IMR-90 (cell line): ENCODE results near the gene TMTC2.

ENCODE experiments used
- CEBPB ChIP-seq: IDR thresholded peaks from 2 replicates; pipeline ENCODE4 v1.6.1; 2012; ENCODE audit warnings: low read depth, low read length, improper control_type of control experiment
- CHD1 ChIP-seq: IDR thresholded peaks from 2 replicates; pipeline ENCODE4 v1.6.1; 2012; ENCODE audit warnings: low read depth, low read length, improper control_type of control experiment
- POLR2A ChIP-seq: IDR thresholded peaks from 2 replicates; pipeline ENCODE4 v1.6.1; 2012; ENCODE audit warnings: mild to moderate bottlenecking, low read depth, low read length
- RAD21 ChIP-seq: IDR thresholded peaks from 2 replicates; pipeline ENCODE4 v1.6.1; 2012; ENCODE audit warnings: low read length, improper control_type of control experiment
- TF ChIP-seq, protein P1 (sequence below): conservative IDR thresholded peaks from 2 replicates; pipeline ENCODE4 v1.5.1; 2012; ENCODE audit warnings: mild to moderate bottlenecking, low read depth, low read length, improper control_type of control experiment
- TF ChIP-seq, protein P2 (sequence below): fragments of 150-350 bp; IDR thresholded peaks from 2 replicates; pipeline ENCODE4 v1.6.1; 2017; ENCODE audit warnings: mild to moderate bottlenecking, antibody characterized with exemption, low read length, low read depth

DNA sequence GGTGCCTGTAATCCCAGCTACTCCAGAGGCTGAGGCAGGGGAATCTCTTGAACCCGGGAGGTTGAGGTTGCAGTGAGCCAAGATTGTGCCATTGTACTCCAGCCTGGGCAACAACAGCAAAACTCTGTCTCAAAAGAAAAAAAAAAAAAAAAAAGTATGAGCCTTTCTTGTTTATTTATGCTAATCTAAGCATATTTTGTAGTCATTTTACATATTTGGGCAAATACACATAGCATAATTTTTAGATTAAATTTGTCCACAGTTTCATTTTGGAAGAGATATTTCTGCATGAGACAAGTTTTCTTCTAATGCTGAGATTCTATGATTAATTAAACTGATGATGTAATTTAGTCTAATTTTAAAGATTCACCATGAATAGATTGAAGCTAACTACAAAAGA lies 494.4 kb downstream of the TMTC2 start:
- no peak for TF ChIP-seq CEBPB
- no peak for TF ChIP-seq CHD1
- TF ChIP-seq, protein P1, sequence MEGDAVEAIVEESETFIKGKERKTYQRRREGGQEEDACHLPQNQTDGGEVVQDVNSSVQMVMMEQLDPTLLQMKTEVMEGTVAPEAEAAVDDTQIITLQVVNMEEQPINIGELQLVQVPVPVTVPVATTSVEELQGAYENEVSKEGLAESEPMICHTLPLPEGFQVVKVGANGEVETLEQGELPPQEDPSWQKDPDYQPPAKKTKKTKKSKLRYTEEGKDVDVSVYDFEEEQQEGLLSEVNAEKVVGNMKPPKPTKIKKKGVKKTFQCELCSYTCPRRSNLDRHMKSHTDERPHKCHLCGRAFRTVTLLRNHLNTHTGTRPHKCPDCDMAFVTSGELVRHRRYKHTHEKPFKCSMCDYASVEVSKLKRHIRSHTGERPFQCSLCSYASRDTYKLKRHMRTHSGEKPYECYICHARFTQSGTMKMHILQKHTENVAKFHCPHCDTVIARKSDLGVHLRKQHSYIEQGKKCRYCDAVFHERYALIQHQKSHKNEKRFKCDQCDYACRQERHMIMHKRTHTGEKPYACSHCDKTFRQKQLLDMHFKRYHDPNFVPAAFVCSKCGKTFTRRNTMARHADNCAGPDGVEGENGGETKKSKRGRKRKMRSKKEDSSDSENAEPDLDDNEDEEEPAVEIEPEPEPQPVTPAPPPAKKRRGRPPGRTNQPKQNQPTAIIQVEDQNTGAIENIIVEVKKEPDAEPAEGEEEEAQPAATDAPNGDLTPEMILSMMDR, result no peak
- TF ChIP-seq, protein P2, sequence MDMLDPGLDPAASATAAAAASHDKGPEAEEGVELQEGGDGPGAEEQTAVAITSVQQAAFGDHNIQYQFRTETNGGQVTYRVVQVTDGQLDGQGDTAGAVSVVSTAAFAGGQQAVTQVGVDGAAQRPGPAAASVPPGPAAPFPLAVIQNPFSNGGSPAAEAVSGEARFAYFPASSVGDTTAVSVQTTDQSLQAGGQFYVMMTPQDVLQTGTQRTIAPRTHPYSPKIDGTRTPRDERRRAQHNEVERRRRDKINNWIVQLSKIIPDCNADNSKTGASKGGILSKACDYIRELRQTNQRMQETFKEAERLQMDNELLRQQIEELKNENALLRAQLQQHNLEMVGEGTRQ, result no peak
- no peak for TF ChIP-seq POLR2A
- no peak for TF ChIP-seq RAD21
